Activated T-helper 17 cell treated with anti-CD3 and anti-CD28 coated beads, Interleukin-2, amount 50 U/mL, for 72 hours (primary cell): ENCODE measurements around the gene NKAIN4. TPM values are rescaled to one million over a fixed set of nuclear protein-coding genes. Genes with fewer than 3 reads are reported as not detected.

Experiments used
- ATAC-seq: fragments of 150-1000 bp; cut with Tn5 transposase; replicated peaks from 2 replicates; pipeline ENCODE4 v1.10.0; 2021; ENCODE audit warnings: mild to moderate bottlenecking, moderate library complexity
- H3K27ac Mint-ChIP-seq: one replicate; pipeline ENCODE4 v1.8.0; 2022; ENCODE audit warnings: mixed read lengths
- H3K27me3 Mint-ChIP-seq: one replicate; pipeline ENCODE4 v1.8.0; 2022; ENCODE audit warnings: mixed read lengths
- H3K36me3 Mint-ChIP-seq: one replicate; pipeline ENCODE4 v1.8.0; 2022; ENCODE audit warnings: low read depth, mild to moderate bottlenecking, mixed read lengths
- H3K4me1 Mint-ChIP-seq: one replicate; pipeline ENCODE4 v1.8.0; 2022; ENCODE audit warnings: mixed read lengths
- H3K4me3 Mint-ChIP-seq: one replicate; pipeline ENCODE4 v1.8.0; 2022; ENCODE audit warnings: mild to moderate bottlenecking, mixed read lengths
- H3K9me3 Mint-ChIP-seq: one replicate; pipeline ENCODE4 v1.8.0; 2022; ENCODE audit warnings: mixed read lengths
- total RNA-seq, 2 donors: library from RNA; stranded (reverse); gene quantifications; one replicate each; pipeline ENCODE4 v1.2.3, GENCODE V29; 2022

NKAIN4 gene
- total RNA-seq, 2 donors from 2014 or later = not detected

GRCh38 chr20:63219447-63219821, 34.8 kb downstream of the NKAIN4 start:
- Mint-ChIP-seq H3K27ac (no peak overlapping the region), H3K27me3 (peaks cover 3% of the 10 kb centered on the region), H3K4me1 (peaks cover 2% of the 10 kb centered on the region), H3K4me3 (no peak overlapping the region), H3K36me3 (peaks cover 10% of the 10 kb centered on the region), H3K9me3 (no peaks in the 10 kb centered on the region)
- no peak for ATAC-seq

- no peak overlapping the region for H3K27ac Mint-ChIP-seq
- H3K27me3 Mint-ChIP-seq = peaks cover 3% of the 10 kb centered on the region
- ATAC-seq = no peak
- peaks cover 7% of the 10 kb centered on the region for H3K4me1 Mint-ChIP-seq
- peaks cover 16% of the 10 kb centered on the region for H3K36me3 Mint-ChIP-seq
- no peak overlapping the region for H3K4me3 Mint-ChIP-seq
- H3K9me3 Mint-ChIP-seq = no peaks in the 10 kb centered on the region
Measured at GRCh38 chr20:63218701-63219446, 35.4 kb downstream of the NKAIN4 start.

GRCh38 chr20:63217706-63218105, 36.6 kb downstream of the NKAIN4 start:
- H3K4me1 Mint-ChIP-seq = peaks cover 19% of the 10 kb centered on the region
- ATAC-seq = no peak
- peaks cover 27% of the 10 kb centered on the region for H3K36me3 Mint-ChIP-seq
- peaks cover 3% of the 10 kb centered on the region for H3K27me3 Mint-ChIP-seq
- H3K9me3 Mint-ChIP-seq = no peaks in the 10 kb centered on the region
- H3K4me3 Mint-ChIP-seq = no peak overlapping the region
- H3K27ac Mint-ChIP-seq = no peak overlapping the region

GRCh38 chr20:63216849-63217471, 37.3 kb downstream of the NKAIN4 start:
- Mint-ChIP-seq H3K4me1 (peaks cover 19% of the 10 kb centered on the region), H3K27me3 (peaks cover 3% of the 10 kb centered on the region), H3K27ac (peak overlapping the region; percentile 73), H3K9me3 (no peaks in the 10 kb centered on the region), H3K4me3 (peak overlapping the region; percentile 65), H3K36me3 (peaks cover 35% of the 10 kb centered on the region)
- ATAC-seq = no peak

- peaks cover 42% of the 10 kb centered on the region for H3K36me3 Mint-ChIP-seq
- peak; percentile 96 for ATAC-seq
- peaks cover 19% of the 10 kb centered on the region for H3K4me1 Mint-ChIP-seq
- no peaks in the 10 kb centered on the region for H3K9me3 Mint-ChIP-seq
- H3K27me3 Mint-ChIP-seq = peaks cover 3% of the 10 kb centered on the region
- peak within 1 kb of the TSS; percentile 95 for H3K4me3 Mint-ChIP-seq
- peak within 1 kb of the TSS; percentile 94 for H3K27ac Mint-ChIP-seq
Measured at GRCh38 chr20:63216041-63216848, 38.0 kb downstream of the NKAIN4 start, which contains the start of gene YTHDF1. Gene YTHDF1 (minus strand): TSS chr20:63216131. CDS start chr20:63215892, 239 bp downstream.

GRCh38 chr20:63215101-63216040, 38.9 kb downstream of the NKAIN4 start:
- ATAC-seq = no peak
- Mint-ChIP-seq H3K9me3 (no peaks in the 10 kb centered on the region), H3K4me3 (peak overlapping the region; percentile 95), H3K27ac (peak overlapping the region; percentile 94), H3K36me3 (peaks cover 51% of the 10 kb centered on the region), H3K27me3 (no peaks in the 10 kb centered on the region), H3K4me1 (peaks cover 22% of the 10 kb centered on the region)

- H3K36me3 Mint-ChIP-seq = peaks cover 59% of the 10 kb centered on the region
- H3K4me1 Mint-ChIP-seq = peaks cover 22% of the 10 kb centered on the region
- no peak for ATAC-seq
- H3K27ac Mint-ChIP-seq = peak overlapping the region; percentile 94
- H3K4me3 Mint-ChIP-seq = peak overlapping the region; percentile 95
- H3K9me3 Mint-ChIP-seq = no peaks in the 10 kb centered on the region
- no peaks in the 10 kb centered on the region for H3K27me3 Mint-ChIP-seq
Measured at GRCh38 chr20:63214514-63214913, 39.7 kb downstream of the NKAIN4 start.

- Mint-ChIP-seq H3K36me3 (peaks cover 76% of the 10 kb centered on the region), H3K27me3 (no peaks in the 10 kb centered on the region), H3K4me3 (peak overlapping the region; percentile 95), H3K27ac (peak overlapping the region; percentile 58), H3K9me3 (no peaks in the 10 kb centered on the region), H3K4me1 (peaks cover 22% of the 10 kb centered on the region)
- ATAC-seq = no peak
Measured at GRCh38 chr20:63212792-63213191, 41.5 kb downstream of the NKAIN4 start.

GRCh38 chr20:63212393-63212730, 41.9 kb downstream of the NKAIN4 start:
- Mint-ChIP-seq H3K4me3 (peak overlapping the region; percentile 95), H3K4me1 (peaks cover 22% of the 10 kb centered on the region), H3K27ac (peak overlapping the region; percentile 58), H3K27me3 (no peaks in the 10 kb centered on the region), H3K9me3 (no peaks in the 10 kb centered on the region), H3K36me3 (peaks cover 81% of the 10 kb centered on the region)
- ATAC-seq = no peak

GRCh38 chr20:63210011-63210605, 44.2 kb downstream of the NKAIN4 start:
- Mint-ChIP-seq H3K4me3 (no peak overlapping the region), H3K27me3 (no peaks in the 10 kb centered on the region), H3K4me1 (peaks cover 30% of the 10 kb centered on the region), H3K9me3 (no peaks in the 10 kb centered on the region), H3K27ac (peak overlapping the region; percentile 73), H3K36me3 (peaks cover 100% of the 10 kb centered on the region)
- ATAC-seq = no peak

- Mint-ChIP-seq H3K36me3 (peaks cover 100% of the 10 kb centered on the region), H3K4me3 (no peak overlapping the region), H3K4me1 (peaks cover 18% of the 10 kb centered on the region), H3K27me3 (no peaks in the 10 kb centered on the region), H3K9me3 (no peaks in the 10 kb centered on the region), H3K27ac (no peak overlapping the region)
- no peak for ATAC-seq
Measured at GRCh38 chr20:63208346-63208909, 45.8 kb downstream of the NKAIN4 start.

- H3K36me3 Mint-ChIP-seq = peaks cover 100% of the 10 kb centered on the region
- no peaks in the 10 kb centered on the region for H3K27me3 Mint-ChIP-seq
- H3K4me3 Mint-ChIP-seq = no peak overlapping the region
- no peaks in the 10 kb centered on the region for H3K9me3 Mint-ChIP-seq
- H3K4me1 Mint-ChIP-seq = peaks cover 11% of the 10 kb centered on the region
- ATAC-seq = no peak
- no peak overlapping the region for H3K27ac Mint-ChIP-seq
Measured at GRCh38 chr20:63206878-63207277, 47.4 kb downstream of the NKAIN4 start.

GRCh38 chr20:63205896-63206295, 48.4 kb downstream of the NKAIN4 start:
- Mint-ChIP-seq H3K27me3 (no peaks in the 10 kb centered on the region), H3K4me3 (no peak overlapping the region), H3K27ac (no peak overlapping the region), H3K4me1 (peaks cover 10% of the 10 kb centered on the region), H3K9me3 (no peaks in the 10 kb centered on the region), H3K36me3 (peaks cover 100% of the 10 kb centered on the region)
- ATAC-seq = no peak
